Panc1 (cell line): ENCODE data around the gene PIK3R1.

Experiments used
- SIN3A ChIP-seq: IDR thresholded peaks from 2 replicates; pipeline ENCODE4 v1.6.1; 2012; ENCODE audit warnings: low read depth, mild to moderate bottlenecking, low read length, moderate library complexity, borderline replicate concordance; ENCODE audit not compliant: insufficient read depth
- TF ChIP-seq, protein P1 (sequence below): fragments of 450-650 bp; IDR thresholded peaks from 2 replicates; pipeline ENCODE4 v1.5.1; 2017; ENCODE audit warnings: mild to moderate bottlenecking
- TF ChIP-seq, protein P2 (sequence below), 2 experiments: IDR thresholded peaks; 2 replicates each; pipeline ENCODE4 v1.6.1; 2011 to 2012; ENCODE audit warnings: low read depth in 2 of 2, control low read depth in 1 of 2, low read length in 1 of 2, mild to moderate bottlenecking in 1 of 2, moderate library complexity in 1 of 2; ENCODE audit not compliant: insufficient read depth in 1 of 2

DNA sequence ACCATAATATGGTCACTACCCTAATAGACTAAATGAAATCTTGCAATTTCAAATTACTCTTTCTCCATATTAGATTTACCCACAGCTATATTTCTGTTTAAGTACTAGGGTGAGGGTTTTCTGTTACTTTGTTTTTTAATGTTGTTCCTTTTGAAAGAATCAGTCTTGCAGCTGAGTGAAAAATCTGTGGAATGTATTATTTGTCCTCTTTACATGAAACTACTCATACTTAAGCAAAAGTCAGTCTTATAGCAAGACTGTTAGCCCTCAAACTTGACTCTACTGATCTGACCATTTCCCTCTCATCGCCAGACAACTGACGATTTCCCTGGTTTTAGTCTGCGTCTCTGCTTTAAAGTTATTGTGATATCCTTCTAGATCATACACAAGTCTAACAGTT is 84.0 kb downstream of the PIK3R1 start:
- TF ChIP-seq, protein P1, sequence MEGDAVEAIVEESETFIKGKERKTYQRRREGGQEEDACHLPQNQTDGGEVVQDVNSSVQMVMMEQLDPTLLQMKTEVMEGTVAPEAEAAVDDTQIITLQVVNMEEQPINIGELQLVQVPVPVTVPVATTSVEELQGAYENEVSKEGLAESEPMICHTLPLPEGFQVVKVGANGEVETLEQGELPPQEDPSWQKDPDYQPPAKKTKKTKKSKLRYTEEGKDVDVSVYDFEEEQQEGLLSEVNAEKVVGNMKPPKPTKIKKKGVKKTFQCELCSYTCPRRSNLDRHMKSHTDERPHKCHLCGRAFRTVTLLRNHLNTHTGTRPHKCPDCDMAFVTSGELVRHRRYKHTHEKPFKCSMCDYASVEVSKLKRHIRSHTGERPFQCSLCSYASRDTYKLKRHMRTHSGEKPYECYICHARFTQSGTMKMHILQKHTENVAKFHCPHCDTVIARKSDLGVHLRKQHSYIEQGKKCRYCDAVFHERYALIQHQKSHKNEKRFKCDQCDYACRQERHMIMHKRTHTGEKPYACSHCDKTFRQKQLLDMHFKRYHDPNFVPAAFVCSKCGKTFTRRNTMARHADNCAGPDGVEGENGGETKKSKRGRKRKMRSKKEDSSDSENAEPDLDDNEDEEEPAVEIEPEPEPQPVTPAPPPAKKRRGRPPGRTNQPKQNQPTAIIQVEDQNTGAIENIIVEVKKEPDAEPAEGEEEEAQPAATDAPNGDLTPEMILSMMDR: no peak
- no peak for TF ChIP-seq SIN3A
- TF ChIP-seq, protein P2, sequence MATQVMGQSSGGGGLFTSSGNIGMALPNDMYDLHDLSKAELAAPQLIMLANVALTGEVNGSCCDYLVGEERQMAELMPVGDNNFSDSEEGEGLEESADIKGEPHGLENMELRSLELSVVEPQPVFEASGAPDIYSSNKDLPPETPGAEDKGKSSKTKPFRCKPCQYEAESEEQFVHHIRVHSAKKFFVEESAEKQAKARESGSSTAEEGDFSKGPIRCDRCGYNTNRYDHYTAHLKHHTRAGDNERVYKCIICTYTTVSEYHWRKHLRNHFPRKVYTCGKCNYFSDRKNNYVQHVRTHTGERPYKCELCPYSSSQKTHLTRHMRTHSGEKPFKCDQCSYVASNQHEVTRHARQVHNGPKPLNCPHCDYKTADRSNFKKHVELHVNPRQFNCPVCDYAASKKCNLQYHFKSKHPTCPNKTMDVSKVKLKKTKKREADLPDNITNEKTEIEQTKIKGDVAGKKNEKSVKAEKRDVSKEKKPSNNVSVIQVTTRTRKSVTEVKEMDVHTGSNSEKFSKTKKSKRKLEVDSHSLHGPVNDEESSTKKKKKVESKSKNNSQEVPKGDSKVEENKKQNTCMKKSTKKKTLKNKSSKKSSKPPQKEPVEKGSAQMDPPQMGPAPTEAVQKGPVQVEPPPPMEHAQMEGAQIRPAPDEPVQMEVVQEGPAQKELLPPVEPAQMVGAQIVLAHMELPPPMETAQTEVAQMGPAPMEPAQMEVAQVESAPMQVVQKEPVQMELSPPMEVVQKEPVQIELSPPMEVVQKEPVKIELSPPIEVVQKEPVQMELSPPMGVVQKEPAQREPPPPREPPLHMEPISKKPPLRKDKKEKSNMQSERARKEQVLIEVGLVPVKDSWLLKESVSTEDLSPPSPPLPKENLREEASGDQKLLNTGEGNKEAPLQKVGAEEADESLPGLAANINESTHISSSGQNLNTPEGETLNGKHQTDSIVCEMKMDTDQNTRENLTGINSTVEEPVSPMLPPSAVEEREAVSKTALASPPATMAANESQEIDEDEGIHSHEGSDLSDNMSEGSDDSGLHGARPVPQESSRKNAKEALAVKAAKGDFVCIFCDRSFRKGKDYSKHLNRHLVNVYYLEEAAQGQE (IDR thresholded peaks at IDR 0.05; ENCODE audit: insufficient read depth in 1 of 2, low read depth in 2 of 2, low read length in 1 of 2): no peak
